Naive thymus-derived CD8-positive, alpha-beta T cell (primary cell): ENCODE data around the gene EYS. TPM values are rescaled to one million over a fixed set of nuclear protein-coding genes. Genes with fewer than 3 reads are reported as not detected.

ENCODE experiments used
- ATAC-seq, 2 donors: fragments of 150-1000 bp; cut with Tn5 transposase in 1 of 2; sonication (Bioruptor Pico), chemical (Tn5 transposase) in 1 of 2; 1 replicate in 1 of 2; 2 replicates in 1 of 2; pipeline ENCODE4 v1.10.0; 2021; ENCODE audit warnings: mild to moderate bottlenecking in 2 of 2, moderate library complexity in 2 of 2
- POLR2A ChIA-PET: fragments of 350-600 bp; sonication (Branson Sonifier 250); formaldehyde crosslinking; loops from one replicate; lab custom pipeline; 2021; ENCODE audit warnings: antibody characterized with exemption; lab: Charles Lee
- DNase-seq, 10 donors: peaks; one replicate each; pipeline versions ENCODE4 v3.0.0 to v3.0.0-alpha.2; 2020 to 2022
- H3K27ac Mint-ChIP-seq, 10 donors: one replicate each; pipeline ENCODE4 v1.8.0; 2020 to 2022; ENCODE audit warnings: mild to moderate bottlenecking in 10 of 10, mixed read lengths in 10 of 10, moderate library complexity in 4 of 10, inconsistent platforms in 1 of 10
- H3K27me3 Mint-ChIP-seq, 5 donors: one replicate each; pipeline ENCODE4 v1.8.0; 2021 to 2022; ENCODE audit warnings: mixed read lengths in 5 of 5
- H3K36me3 Mint-ChIP-seq, 3 donors: one replicate each; pipeline ENCODE4 v1.8.0; 2020 to 2022; ENCODE audit warnings: mixed read lengths in 3 of 3, mild to moderate bottlenecking in 2 of 3, inconsistent platforms in 1 of 3
- H3K4me1 Mint-ChIP-seq, 4 donors: one replicate each; pipeline ENCODE4 v1.8.0; 2021 to 2022; ENCODE audit warnings: mixed read lengths in 4 of 4
- H3K4me3 Mint-ChIP-seq, 10 donors: one replicate each; pipeline ENCODE4 v1.8.0; 2020 to 2022; ENCODE audit warnings: mild to moderate bottlenecking in 10 of 10, mixed read lengths in 10 of 10, moderate library complexity in 6 of 10, inconsistent platforms in 1 of 10
- H3K9me3 Mint-ChIP-seq, 9 donors: one replicate each; pipeline ENCODE4 v1.8.0; 2020 to 2022; ENCODE audit warnings: mixed read lengths in 9 of 9, mild to moderate bottlenecking in 3 of 9, inconsistent platforms in 1 of 9, moderate library complexity in 1 of 9
- polyA plus RNA-seq, 3 donors: library from polyadenylated mRNA; unstranded; fragments of 300-500 nt; fragmentation: Illumina TruSeq; gene quantifications; one replicate each; pipeline ENCODE4 v1.2.3, GENCODE V29; 2021
- total RNA-seq, 8 experiments: library from RNA in 2 of 8; stranded (reverse) in 2 of 8; gene quantifications; one replicate each; pipeline ENCODE4 v1.2.3 and lab custom pipeline; 2021 to 2026

EYS gene
- total and polyA plus RNA-seq, 5 experiments from 2014 or later = 0.07 to 0.09 TPM; not detected in 3

DNA sequence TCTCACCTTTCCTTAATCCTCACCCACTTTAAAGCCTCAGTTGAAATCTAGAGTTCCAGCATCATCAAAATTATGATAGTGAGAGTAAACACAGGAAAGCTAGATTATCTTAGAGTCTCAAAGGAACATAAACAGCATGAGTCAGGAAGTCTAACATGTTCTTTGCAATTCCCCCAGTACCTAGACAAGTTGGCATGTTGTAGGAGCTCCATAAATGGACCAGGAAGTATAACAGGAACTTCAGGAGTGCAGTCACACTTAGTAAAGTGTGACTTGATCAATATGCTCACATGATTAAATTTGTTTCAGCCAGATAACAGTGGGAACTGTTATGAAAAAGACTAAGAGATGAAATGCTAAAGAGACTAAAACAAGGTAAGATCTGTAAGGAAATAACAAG is 834.4 kb downstream of the EYS start:
- H3K4me1 Mint-ChIP-seq = no peaks in the 10 kb centered on the region
- no peaks in the 10 kb centered on the region for H3K27me3 Mint-ChIP-seq
- ATAC-seq = no peak
- no peak overlapping the region for H3K4me3 Mint-ChIP-seq
- no peak for DNase-seq
- POLR2A ChIA-PET = no interaction called here
- peaks cover 0 to 36% (median 11%) of the 10 kb centered on the region in 9 donors for H3K9me3 Mint-ChIP-seq
- no peaks in the 10 kb centered on the region for H3K36me3 Mint-ChIP-seq
- no peak overlapping the region for H3K27ac Mint-ChIP-seq

DNA sequence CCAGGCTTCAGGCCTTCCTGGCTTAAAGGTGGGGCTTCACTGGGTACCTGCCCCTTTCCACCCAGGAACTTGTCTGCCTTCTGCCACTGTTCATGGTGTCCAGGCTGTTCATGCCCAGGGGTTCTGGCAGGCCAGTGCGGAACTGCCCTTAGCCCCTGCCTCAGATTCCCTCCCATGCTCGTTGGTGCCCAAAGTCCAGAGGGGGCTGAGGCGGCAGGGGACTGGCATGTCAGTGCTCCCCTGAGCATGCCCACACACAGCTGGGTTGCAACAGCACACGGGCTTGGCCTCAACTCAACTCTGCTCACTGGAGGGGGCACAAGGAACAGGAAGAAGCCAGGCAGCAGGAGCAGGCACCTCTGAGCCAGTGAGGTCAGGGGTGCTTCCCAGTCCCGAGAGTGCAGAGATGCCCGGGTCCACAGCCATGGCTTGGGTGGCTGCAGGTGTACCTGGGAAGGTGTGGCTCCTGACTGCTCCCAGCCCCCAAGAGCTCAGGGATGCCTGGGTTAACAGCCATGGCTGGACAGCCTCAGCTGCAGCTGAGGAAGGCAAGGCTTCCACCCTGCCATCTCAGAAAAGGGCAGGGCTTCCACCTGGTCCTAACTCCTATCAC is 845.9 kb downstream of the EYS start:
- ATAC-seq (no peak), DNase-seq (no peak)
- H3K4me1 Mint-ChIP-seq = no peaks in the 10 kb centered on the region
- H3K9me3 Mint-ChIP-seq = peaks cover 3 to 26% (median 10%) of the 10 kb centered on the region in 9 donors
- no peak overlapping the region for H3K27ac Mint-ChIP-seq
- H3K4me3 Mint-ChIP-seq = no peak overlapping the region
- no peaks in the 10 kb centered on the region for H3K36me3 Mint-ChIP-seq
- POLR2A ChIA-PET = no interaction called here
- no peaks in the 10 kb centered on the region for H3K27me3 Mint-ChIP-seq

DNA sequence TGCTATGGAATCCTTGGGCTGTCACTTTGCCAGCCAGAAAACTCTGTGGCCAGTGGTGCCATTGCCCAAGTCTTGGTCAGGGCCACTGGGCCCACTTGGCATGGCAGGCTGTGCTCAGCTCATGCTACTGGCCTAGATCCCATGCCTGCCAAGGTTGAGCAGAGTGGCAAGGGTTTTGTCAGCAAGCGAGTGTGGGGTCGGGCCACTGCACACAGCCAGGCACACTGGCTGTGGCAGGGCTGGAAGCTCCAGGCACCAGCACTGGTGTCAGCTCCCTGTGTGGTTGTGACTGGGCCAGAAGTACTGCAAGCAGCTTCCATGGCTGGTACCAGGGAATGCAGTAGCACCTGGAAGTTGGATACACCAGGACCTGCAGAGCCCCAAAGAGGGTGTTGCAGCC is 846.8 kb downstream of the EYS start:
- no peak overlapping the region for H3K4me3 Mint-ChIP-seq

DNA sequence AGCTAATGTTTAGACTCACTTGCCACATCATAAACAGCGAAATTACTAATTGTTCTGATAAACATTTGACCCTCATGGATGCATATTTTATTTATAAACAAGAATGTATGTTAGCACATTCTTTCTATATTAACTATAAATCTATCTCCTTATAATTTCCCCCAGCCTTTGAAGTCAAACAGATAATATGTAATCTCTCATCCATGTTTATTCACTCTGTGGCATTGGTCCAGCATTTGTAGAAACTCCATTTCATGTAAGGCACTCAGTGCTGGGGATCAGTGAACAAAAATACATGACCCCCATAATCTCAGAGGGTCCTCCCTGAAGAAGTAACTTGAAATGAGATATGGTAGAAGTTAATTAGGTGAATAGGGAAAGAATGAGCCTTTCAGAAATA is 856.9 kb downstream of the EYS start:
- no peak overlapping the region for H3K27ac Mint-ChIP-seq
- H3K36me3 Mint-ChIP-seq = peaks cover 0 to 4% (median 0%) of the 10 kb centered on the region in 3 donors
- POLR2A ChIA-PET = no interaction called here
- H3K4me1 Mint-ChIP-seq = no peaks in the 10 kb centered on the region
- ATAC-seq (no peak), DNase-seq (no peak)
- no peak overlapping the region for H3K4me3 Mint-ChIP-seq
- H3K27me3 Mint-ChIP-seq = no peaks in the 10 kb centered on the region
- peaks cover 3 to 30% (median 14%) of the 10 kb centered on the region in 9 donors for H3K9me3 Mint-ChIP-seq

More for the DNA sequence above, 846.8 kb downstream of the EYS start:
- peaks cover 3 to 30% (median 18%) of the 10 kb centered on the region in 9 donors for H3K9me3 Mint-ChIP-seq
- no peak overlapping the region for H3K27ac Mint-ChIP-seq
- no peaks in the 10 kb centered on the region for H3K4me1 Mint-ChIP-seq
- POLR2A ChIA-PET = no interaction called here
- ATAC-seq (no peak), DNase-seq (no peak)
- no peaks in the 10 kb centered on the region for H3K27me3 Mint-ChIP-seq
- no peaks in the 10 kb centered on the region for H3K36me3 Mint-ChIP-seq

DNA sequence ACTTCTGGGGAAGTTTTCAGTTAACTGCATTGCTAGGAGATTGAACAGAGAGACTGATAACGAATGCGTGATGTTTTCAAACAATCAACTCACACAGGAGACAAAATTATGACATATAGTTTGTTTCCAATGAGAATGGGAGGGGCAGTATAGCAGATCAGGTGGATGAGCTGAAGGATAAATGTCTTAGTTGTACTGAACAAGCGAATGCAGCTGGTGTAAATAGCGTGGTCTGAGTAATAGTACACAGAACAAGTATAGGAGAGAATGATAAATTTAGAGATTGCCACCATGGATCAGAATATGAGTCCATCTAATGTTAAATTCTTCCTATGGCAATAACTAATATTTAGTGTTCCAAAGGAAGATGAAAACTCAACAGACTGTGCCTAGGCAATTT is 858.6 kb downstream of the EYS start:
- POLR2A ChIA-PET = no interaction called here
- no peaks in the 10 kb centered on the region for H3K4me1 Mint-ChIP-seq
- H3K4me3 Mint-ChIP-seq = no peak overlapping the region
- ATAC-seq (no peak), DNase-seq (no peak)
- no peak overlapping the region for H3K27ac Mint-ChIP-seq
- H3K9me3 Mint-ChIP-seq = peaks cover 2 to 30% (median 9%) of the 10 kb centered on the region in 9 donors
- H3K36me3 Mint-ChIP-seq = peaks cover 0 to 4% (median 0%) of the 10 kb centered on the region in 3 donors
- no peaks in the 10 kb centered on the region for H3K27me3 Mint-ChIP-seq

DNA sequence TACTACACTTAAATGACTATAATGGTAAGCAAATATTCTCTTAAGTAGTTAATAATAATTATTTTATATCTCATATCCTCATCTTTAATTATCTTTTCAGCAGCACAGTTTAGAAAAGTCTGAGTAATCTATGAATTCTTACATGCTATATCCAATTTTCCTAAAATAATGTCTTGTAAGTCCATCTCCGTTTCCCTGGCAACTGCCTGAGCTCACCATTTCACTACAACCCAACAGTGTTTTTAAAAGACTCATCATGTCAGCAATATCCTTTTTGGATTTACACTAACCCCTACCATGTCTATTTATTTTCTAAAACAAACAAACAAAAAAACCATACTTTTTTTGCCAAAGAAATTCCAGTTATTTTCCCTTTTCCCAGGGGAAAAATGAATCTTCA is 859.6 kb downstream of the EYS start:
- no peak for DNase-seq
- Mint-ChIP-seq H3K36me3 (peaks cover 0 to 2% (median 0%) of the 10 kb centered on the region in 3 donors), H3K4me3 (no peak overlapping the region), H3K4me1 (no peaks in the 10 kb centered on the region), H3K27ac (no peak overlapping the region), H3K9me3 (peaks cover under 1 to 26% (median 7%) of the 10 kb centered on the region in 9 donors), H3K27me3 (no peaks in the 10 kb centered on the region)
- POLR2A ChIA-PET = no interaction called here
- no peak for ATAC-seq

DNA sequence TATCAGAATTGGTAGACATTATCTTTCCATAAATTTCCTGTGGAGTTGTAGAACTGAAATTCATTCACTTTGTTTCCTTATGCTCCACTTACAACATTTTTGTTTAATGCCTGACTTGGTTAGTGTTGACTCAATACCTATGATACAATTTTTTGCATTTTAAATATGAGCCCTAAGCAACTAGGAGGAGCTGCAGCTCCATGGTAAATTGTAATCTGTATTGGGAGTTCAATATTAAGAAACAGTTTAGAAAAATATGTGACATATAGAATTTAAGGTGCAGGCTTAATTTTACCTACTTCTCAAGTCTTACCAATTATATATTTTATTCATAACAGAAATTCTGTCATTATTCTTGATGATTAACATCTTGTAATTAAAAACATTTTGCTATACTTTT is 868.3 kb downstream of the EYS start:
- H3K36me3 Mint-ChIP-seq = no peaks in the 10 kb centered on the region
- no peaks in the 10 kb centered on the region for H3K4me1 Mint-ChIP-seq
- H3K9me3 Mint-ChIP-seq = peaks cover 0 to 18% (median 6%) of the 10 kb centered on the region in 9 donors
- H3K4me3 Mint-ChIP-seq = no peak overlapping the region
- ATAC-seq = no peak
- POLR2A ChIA-PET = no interaction called here
- no peak for DNase-seq
- no peak overlapping the region for H3K27ac Mint-ChIP-seq
- H3K27me3 Mint-ChIP-seq = no peaks in the 10 kb centered on the region

DNA sequence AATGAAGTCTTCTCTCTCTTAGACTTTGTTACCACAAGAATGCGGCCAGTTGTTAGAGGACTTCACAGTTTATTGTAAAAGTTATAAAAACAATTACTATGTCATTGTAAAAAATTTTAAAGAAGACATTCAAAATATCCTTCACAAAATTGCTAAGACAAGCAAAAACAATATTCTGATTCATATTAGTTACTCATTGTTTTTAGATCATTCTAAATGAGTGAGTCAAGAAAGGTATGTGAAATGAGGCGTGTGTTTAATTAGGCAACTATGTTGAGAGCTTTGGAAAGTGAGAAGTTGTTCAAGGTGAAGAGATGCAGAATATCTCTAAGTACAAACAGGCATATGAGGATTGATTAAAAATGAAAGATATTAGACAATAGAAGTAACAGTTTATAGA is 875.3 kb downstream of the EYS start:
- H3K4me1 Mint-ChIP-seq = no peaks in the 10 kb centered on the region
- no peak overlapping the region for H3K4me3 Mint-ChIP-seq
- no peaks in the 10 kb centered on the region for H3K36me3 Mint-ChIP-seq
- H3K27me3 Mint-ChIP-seq = no peaks in the 10 kb centered on the region
- no peak overlapping the region for H3K27ac Mint-ChIP-seq
- peaks cover 0 to 28% (median 1%) of the 10 kb centered on the region in 9 donors for H3K9me3 Mint-ChIP-seq
- ATAC-seq (no peak), DNase-seq (no peak)
- POLR2A ChIA-PET = no interaction called here

DNA sequence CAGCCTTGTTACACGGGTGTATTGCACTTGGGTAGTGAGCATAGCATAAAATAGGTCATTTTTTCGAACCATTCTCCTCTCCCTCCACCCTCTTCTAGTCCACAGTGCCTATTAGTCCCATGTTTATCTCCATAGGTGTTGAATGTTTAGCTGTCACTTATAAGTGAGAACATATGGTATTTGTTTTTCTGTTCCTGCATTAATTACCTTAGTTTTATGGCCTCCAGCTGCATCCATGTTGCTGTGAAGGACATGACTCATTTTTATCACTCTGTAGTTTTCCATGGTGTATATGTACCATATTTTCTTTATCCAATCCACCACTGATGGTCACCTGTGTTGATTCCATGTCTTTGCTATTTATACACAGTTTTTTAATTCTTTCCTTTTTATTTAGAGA is 889.5 kb downstream of the EYS start:
- Mint-ChIP-seq H3K4me1 (no peaks in the 10 kb centered on the region), H3K4me3 (no peak overlapping the region), H3K27ac (no peak overlapping the region), H3K27me3 (no peaks in the 10 kb centered on the region), H3K36me3 (no peaks in the 10 kb centered on the region), H3K9me3 (peaks cover 0 to 15% (median 3%) of the 10 kb centered on the region in 9 donors)
- POLR2A ChIA-PET = no interaction called here
- DNase-seq = no peak
- no peak for ATAC-seq

DNA sequence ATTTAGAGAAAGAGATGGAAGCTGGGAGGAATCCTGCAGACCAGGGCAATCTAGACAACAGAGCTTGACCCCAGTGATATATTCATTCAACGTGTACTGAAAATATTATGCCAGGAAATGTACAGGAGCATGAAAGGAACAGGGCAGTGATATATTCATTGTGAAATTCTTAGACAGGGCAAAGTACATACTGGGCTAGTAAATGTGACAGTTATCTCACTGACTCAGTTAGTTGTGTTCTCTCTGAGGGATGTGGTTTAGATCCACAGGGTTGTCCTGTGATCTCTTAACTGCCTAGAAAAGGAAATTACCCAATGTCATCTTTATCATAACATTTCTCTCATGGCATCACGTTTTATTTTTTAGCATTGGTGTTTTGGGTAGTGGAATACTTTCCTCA is 891.3 kb downstream of the EYS start:
- POLR2A ChIA-PET = no interaction called here
- Mint-ChIP-seq H3K4me1 (no peaks in the 10 kb centered on the region), H3K36me3 (no peaks in the 10 kb centered on the region), H3K27me3 (no peaks in the 10 kb centered on the region), H3K4me3 (no peak overlapping the region), H3K9me3 (peaks cover 0 to 9% (median 2%) of the 10 kb centered on the region in 9 donors), H3K27ac (no peak overlapping the region)
- DNase-seq (no peak), ATAC-seq (no peak)

DNA sequence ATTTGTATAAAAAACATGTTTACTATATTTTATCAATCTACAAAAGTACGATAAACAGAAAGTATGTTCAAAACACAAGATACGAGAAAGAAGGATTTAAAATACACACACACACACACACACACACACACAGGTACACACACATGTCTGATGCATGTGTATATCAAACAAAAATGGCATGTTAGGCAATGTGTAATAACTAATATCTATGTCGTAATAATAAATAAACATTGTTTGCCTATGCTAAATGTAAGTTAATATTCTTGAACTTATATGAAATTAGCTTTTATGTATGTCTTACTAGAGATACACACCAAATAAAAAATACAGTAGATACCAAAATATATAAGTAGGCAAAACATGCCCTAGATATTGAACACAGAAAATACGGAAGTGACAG is 894.9 kb downstream of the EYS start:
- no peak for ATAC-seq
- peaks cover 0 to 4% (median 1%) of the 10 kb centered on the region in 9 donors for H3K9me3 Mint-ChIP-seq
- H3K4me1 Mint-ChIP-seq = no peaks in the 10 kb centered on the region
- DNase-seq = no peak
- H3K27ac Mint-ChIP-seq = no peak overlapping the region
- no peak overlapping the region for H3K4me3 Mint-ChIP-seq
- H3K27me3 Mint-ChIP-seq = no peaks in the 10 kb centered on the region
- H3K36me3 Mint-ChIP-seq = no peaks in the 10 kb centered on the region
- POLR2A ChIA-PET = no interaction called here

DNA sequence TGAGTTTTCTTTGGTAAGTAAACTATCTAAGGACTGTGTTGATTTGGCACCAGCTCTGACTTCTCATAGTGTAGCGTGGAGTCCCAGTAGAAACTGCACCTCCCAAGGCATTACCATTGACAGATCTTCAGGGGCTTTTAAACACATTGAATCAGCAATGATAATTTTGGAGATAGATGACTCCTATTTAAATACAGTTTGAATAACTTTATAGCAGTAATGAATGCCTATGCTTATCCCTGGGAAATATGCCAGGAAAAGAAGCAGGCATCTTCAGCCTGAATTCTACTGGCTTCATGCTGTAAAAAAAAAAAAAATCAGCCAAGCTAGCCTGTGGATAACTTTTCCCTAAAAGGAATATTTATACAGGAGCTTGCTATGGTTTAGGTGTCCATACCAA is 895.9 kb downstream of the EYS start:
- no peaks in the 10 kb centered on the region for H3K36me3 Mint-ChIP-seq
- ATAC-seq (no peak), DNase-seq (no peak)
- POLR2A ChIA-PET = no interaction called here
- no peak overlapping the region for H3K4me3 Mint-ChIP-seq
- H3K9me3 Mint-ChIP-seq = peaks cover 0 to 3% (median 0%) of the 10 kb centered on the region in 9 donors
- H3K4me1 Mint-ChIP-seq = no peaks in the 10 kb centered on the region
- no peaks in the 10 kb centered on the region for H3K27me3 Mint-ChIP-seq
- H3K27ac Mint-ChIP-seq = no peak overlapping the region

DNA sequence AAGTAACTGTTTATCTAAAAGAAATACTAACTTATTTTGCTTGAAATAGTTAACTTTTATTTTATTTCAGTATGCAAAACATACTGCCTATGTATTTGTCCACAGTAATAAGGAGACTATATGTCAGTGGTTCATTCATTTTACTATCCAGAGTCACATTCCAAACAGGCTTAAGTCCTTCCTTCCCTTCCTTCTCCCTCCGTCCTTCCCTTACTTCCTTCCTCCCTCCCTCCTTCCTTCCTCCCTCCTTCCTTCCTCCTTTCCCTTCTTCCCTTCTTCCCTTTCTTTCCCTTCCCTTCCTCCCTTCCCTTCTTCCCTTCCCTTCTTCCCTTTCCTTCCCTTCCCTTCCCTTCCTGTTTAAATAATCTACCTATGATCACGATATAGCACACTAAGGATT is 899.2 kb downstream of the EYS start:
- peaks cover 0 to 3% (median 0%) of the 10 kb centered on the region in 9 donors for H3K9me3 Mint-ChIP-seq
- ATAC-seq = no peak
- H3K27me3 Mint-ChIP-seq = no peaks in the 10 kb centered on the region
- H3K27ac Mint-ChIP-seq = no peak overlapping the region
- POLR2A ChIA-PET = no interaction called here
- H3K4me1 Mint-ChIP-seq = no peaks in the 10 kb centered on the region
- H3K4me3 Mint-ChIP-seq = no peak overlapping the region
- DNase-seq = no peak
- no peaks in the 10 kb centered on the region for H3K36me3 Mint-ChIP-seq
